HepG2 (cell line): Measurements from ENCODE around the gene MYH9. TPM values are rescaled to one million over a fixed set of nuclear protein-coding genes. Genes with fewer than 3 reads are reported as not detected.

Experiments
- CBX5 ChIP-seq: sonication (generic); formaldehyde crosslinking; IDR thresholded peaks from 2 replicates; pipeline ENCODE4 v1.4.0; 2020; ENCODE audit warnings: missing genetic modification reagents, borderline replicate concordance
- CEBPB ChIP-seq: IDR thresholded peaks from 2 replicates; pipeline ENCODE4 v1.6.1; 2011; ENCODE audit warnings: low read depth, low read length, improper control_type of control experiment, borderline replicate concordance
- DMAP1 ChIP-seq: IDR thresholded peaks from 2 replicates; pipeline ENCODE4 v1.6.1; 2016
- HDAC2 ChIP-seq: sonication (generic); formaldehyde crosslinking; IDR thresholded peaks from 2 replicates; pipeline ENCODE4 v1.4.0; 2020; ENCODE audit warnings: missing genetic modification reagents
- HDAC6 ChIP-seq: fragments of 200-600 bp; sonication (generic); IDR thresholded peaks from 2 replicates; pipeline ENCODE4 v1.7.0; 2017; ENCODE audit warnings: mild to moderate bottlenecking, antibody characterized with exemption, low read length, low read depth
- IRF2 ChIP-seq: IDR thresholded peaks from 2 replicates; pipeline ENCODE4 v1.6.1; 2018; ENCODE audit warnings: missing genetic modification reagents, missing compliant biosample characterization
- JARID2 ChIP-seq: sonication (generic); formaldehyde crosslinking; IDR thresholded peaks from 2 replicates; pipeline ENCODE4 v1.8.1; 2023; ENCODE audit warnings: missing genetic modification reagents, inconsistent platforms; ENCODE audit not compliant: insufficient replicate concordance
- KAT7 ChIP-seq: IDR thresholded peaks from 2 replicates; pipeline ENCODE4 v1.6.1; 2018; ENCODE audit warnings: borderline replicate concordance, missing compliant biosample characterization
- KAT8 ChIP-seq: IDR thresholded peaks from 2 replicates; pipeline ENCODE4 v1.6.1; 2016; ENCODE audit warnings: missing genetic modification reagents, missing compliant biosample characterization
- MED1 ChIP-seq: sonication (generic); formaldehyde crosslinking; IDR thresholded peaks from 2 replicates; pipeline ENCODE4 v1.4.0; 2020; ENCODE audit warnings: missing genetic modification reagents
- MED13 ChIP-seq: sonication (generic); formaldehyde crosslinking; IDR thresholded peaks from 2 replicates; pipeline ENCODE4 v1.5.0; 2020; ENCODE audit warnings: missing genetic modification reagents
- PCBP2 ChIP-seq: fragments of 200-400 bp; formaldehyde crosslinking; optimal IDR thresholded peaks from 2 replicates; pipeline ENCODE3; 2018; ENCODE audit warnings: low read length, low read depth; ENCODE audit not compliant: poor library complexity, severe bottlenecking
- RAD51 ChIP-seq: fragments of 450-650 bp; IDR thresholded peaks from 2 replicates; pipeline ENCODE4 v1.6.1; 2016; ENCODE audit warnings: borderline replicate concordance
- RBM39 ChIP-seq: fragments of 200-400 bp; formaldehyde crosslinking; IDR thresholded peaks from one replicate; pipeline ENCODE4 v1.6.1; 2018; ENCODE audit warnings: antibody characterized with exemption, mild to moderate bottlenecking, low read depth, low read length; ENCODE audit not compliant: poor library complexity, severe bottlenecking
- RORA ChIP-seq: sonication (generic); formaldehyde crosslinking; IDR thresholded peaks from 2 replicates; pipeline ENCODE4 v1.5.0; 2020; ENCODE audit warnings: mild to moderate bottlenecking, missing genetic modification reagents, moderate library complexity
- SOX6 ChIP-seq, 2 experiments: fragments of 450-650 bp in 1 of 2; sonication (generic) in 1 of 2; formaldehyde crosslinking in 1 of 2; IDR thresholded peaks; 2 replicates each; pipeline versions ENCODE4 v1.4.0 to v1.6.1; 2017 to 2020; ENCODE audit warnings: antibody characterized with exemption in 1 of 2, mild to moderate bottlenecking in 1 of 2, missing genetic modification reagents in 1 of 2
- SP5 ChIP-seq: IDR thresholded peaks from 2 replicates; pipeline ENCODE4 v1.6.1; 2016; ENCODE audit warnings: low read depth, borderline replicate concordance
- STAG1 ChIP-seq: sonication (generic); formaldehyde crosslinking; IDR thresholded peaks from 2 replicates; pipeline ENCODE4 v1.4.0; 2020; ENCODE audit warnings: missing genetic modification reagents
- TEAD3 ChIP-seq: optimal IDR thresholded peaks from 2 replicates; pipeline ENCODE3; 2016; ENCODE audit warnings: borderline replicate concordance
- XRCC5 ChIP-seq: fragments of 200-400 bp; formaldehyde crosslinking; optimal IDR thresholded peaks from 2 replicates; pipeline ENCODE3; 2017; ENCODE audit warnings: mild to moderate bottlenecking, low read length
- ZBTB1 ChIP-seq: sonication (generic); formaldehyde crosslinking; IDR thresholded peaks from 2 replicates; pipeline ENCODE4 v1.4.0; 2020; ENCODE audit warnings: missing genetic modification reagents, borderline replicate concordance
- ZEB1 ChIP-seq: IDR thresholded peaks from 2 replicates; pipeline ENCODE4 v1.6.1; 2012; ENCODE audit warnings: mild to moderate bottlenecking, low read depth, inconsistent platforms; ENCODE audit not compliant: insufficient replicate concordance
- ZFP41 ChIP-seq: sonication (generic); formaldehyde crosslinking; IDR thresholded peaks from 2 replicates; pipeline ENCODE4 v1.4.0; 2020; ENCODE audit warnings: mild to moderate bottlenecking, missing genetic modification reagents, borderline replicate concordance
- ZNF121 ChIP-seq: sonication (generic); formaldehyde crosslinking; IDR thresholded peaks from 2 replicates; pipeline ENCODE4 v1.5.0; 2020; ENCODE audit warnings: mild to moderate bottlenecking, missing genetic modification reagents
- ZNF264 ChIP-seq: sonication (generic); formaldehyde crosslinking; IDR thresholded peaks from 2 replicates; pipeline ENCODE4 v1.4.0; 2020; ENCODE audit warnings: missing genetic modification reagents
- ZNF557 ChIP-seq: sonication (generic); formaldehyde crosslinking; IDR thresholded peaks from 2 replicates; pipeline ENCODE4 v1.4.0; 2020; ENCODE audit warnings: missing genetic modification reagents
- ZNF878 ChIP-seq: sonication (generic); formaldehyde crosslinking; IDR thresholded peaks from 2 replicates; pipeline ENCODE4 v1.8.1; 2023; ENCODE audit warnings: mild to moderate bottlenecking, missing genetic modification reagents, moderate library complexity
- polyA plus RNA-seq, 8 experiments: library from polyadenylated mRNA; depleted of rRNA in 3 of 8; stranded (reverse) in 7 of 8; unstranded in 1 of 8; fragments of >200 nt; fragmentation: Illumina TruSeq in 4 of 8; extraction: Trizol in 4 of 8; gene quantifications; 2 replicates each; pipeline versions ENCODE4 v1.2.1 to v1.2.3, GENCODE V29; 2011 to 2016; ENCODE audit warnings: low read depth in 4 of 8, missing spikeins in 1 of 8, mixed read lengths in 1 of 8; ENCODE audit not compliant: insufficient read depth in 1 of 8
- total RNA-seq, 5 experiments: library from RNA; depleted of rRNA; stranded (reverse); fragments of >200 nt; fragmentation: Illumina TruSeq; extraction: Trizol; gene quantifications; 2 replicates each; pipeline ENCODE4 v1.2.3, GENCODE V29; 2016; ENCODE audit warnings: low read depth in 1 of 5
- TF ChIP-seq, protein P1 (sequence below): sonication (generic); formaldehyde crosslinking; IDR thresholded peaks from 2 replicates; pipeline ENCODE4 v1.9.0; 2021; ENCODE audit warnings: missing genetic modification reagents, borderline replicate concordance

MYH9 gene
- total and polyA plus RNA-seq, 2 of the 13 experiments (the other 11 are each of a cell fraction or from before 2014, with no cell fraction given): 50.7 to 98.5 TPM

DNA sequence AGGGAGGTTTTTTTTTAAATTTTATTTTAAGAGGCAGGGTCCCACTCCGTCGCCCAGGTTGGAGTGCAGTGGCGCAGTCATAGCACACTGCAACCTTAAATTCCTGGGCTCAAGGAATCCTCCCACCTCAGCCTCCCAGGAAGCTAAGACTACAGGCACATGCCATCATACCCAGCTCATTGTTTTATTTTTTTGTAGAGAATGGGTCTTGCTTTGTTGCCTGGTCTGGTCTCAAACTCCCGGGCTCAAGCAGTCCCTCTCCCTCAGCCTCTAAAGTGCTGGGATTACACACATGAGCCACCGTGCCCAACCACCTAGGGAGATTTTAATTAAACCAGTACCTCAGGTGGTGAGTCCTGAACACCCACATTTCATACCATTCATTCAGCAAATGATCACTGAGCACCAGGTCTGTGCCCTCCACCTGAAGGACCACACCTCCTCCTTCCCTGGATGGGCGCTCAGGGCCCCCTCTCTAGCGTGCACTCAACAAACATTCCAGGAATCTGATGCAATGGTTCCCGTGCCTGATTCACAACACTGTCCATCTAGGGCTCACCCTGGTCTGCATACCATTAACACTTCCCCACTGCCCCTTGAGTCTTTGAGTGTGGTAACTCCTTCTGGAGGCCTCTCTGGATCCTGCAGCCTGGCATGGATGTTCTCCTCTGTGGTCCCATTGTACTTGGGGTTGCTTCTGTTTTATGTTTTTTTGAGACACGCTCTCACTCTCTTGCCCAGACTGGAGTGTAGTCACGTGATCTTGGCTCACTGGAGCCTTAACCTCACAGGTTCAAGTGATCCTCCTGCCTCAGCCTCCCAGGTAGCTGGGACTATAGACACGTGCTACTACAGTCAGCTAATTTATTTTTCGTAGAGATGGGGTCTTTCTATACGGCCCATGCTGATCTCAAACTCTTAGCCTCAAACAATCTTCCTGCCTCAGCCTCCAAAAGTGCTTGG is 9.6 kb upstream of the MYH9 start (continued):
- TF ChIP-seq ZBTB1: no peak
- no peak for TF ChIP-seq RORA
- TF ChIP-seq SP5 (CRISPR knock-in tag): peak; percentile 44; the same call in 1 of the 2 replicates
- TF ChIP-seq MED1 (CRISPR knock-in tag): peak; percentile 59
- peak; percentile 41; the same call in 1 of the 2 replicates for TF ChIP-seq IRF2 (CRISPR knock-in tag)
- TF ChIP-seq, protein P1, sequence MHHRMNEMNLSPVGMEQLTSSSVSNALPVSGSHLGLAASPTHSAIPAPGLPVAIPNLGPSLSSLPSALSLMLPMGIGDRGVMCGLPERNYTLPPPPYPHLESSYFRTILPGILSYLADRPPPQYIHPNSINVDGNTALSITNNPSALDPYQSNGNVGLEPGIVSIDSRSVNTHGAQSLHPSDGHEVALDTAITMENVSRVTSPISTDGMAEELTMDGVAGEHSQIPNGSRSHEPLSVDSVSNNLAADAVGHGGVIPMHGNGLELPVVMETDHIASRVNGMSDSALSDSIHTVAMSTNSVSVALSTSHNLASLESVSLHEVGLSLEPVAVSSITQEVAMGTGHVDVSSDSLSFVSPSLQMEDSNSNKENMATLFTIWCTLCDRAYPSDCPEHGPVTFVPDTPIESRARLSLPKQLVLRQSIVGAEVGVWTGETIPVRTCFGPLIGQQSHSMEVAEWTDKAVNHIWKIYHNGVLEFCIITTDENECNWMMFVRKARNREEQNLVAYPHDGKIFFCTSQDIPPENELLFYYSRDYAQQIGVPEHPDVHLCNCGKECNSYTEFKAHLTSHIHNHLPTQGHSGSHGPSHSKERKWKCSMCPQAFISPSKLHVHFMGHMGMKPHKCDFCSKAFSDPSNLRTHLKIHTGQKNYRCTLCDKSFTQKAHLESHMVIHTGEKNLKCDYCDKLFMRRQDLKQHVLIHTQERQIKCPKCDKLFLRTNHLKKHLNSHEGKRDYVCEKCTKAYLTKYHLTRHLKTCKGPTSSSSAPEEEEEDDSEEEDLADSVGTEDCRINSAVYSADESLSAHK (CRISPR knock-in tag): no peak
- TF ChIP-seq RAD51: peak; percentile 53; the same call in 1 of the 2 replicates
- TF ChIP-seq ZEB1: peak; percentile 59
- 0 out of 2 replicates have a peak, but pooled peaks have one; percentile 34 for TF ChIP-seq KAT7 (CRISPR knock-in tag)
- TF ChIP-seq XRCC5: peak; percentile 57
- TF ChIP-seq RBM39: no peak
- no peak for TF ChIP-seq MED13 (CRISPR knock-in tag)
- peak; percentile 97 for TF ChIP-seq TEAD3 (CRISPR knock-in tag)
- TF ChIP-seq ZNF264 (CRISPR knock-in tag): 0 out of 2 replicates have a peak, but pooled peaks have one; percentile 26
- no peak for TF ChIP-seq PCBP2
- no peak for TF ChIP-seq SOX6 (IDR thresholded peaks at IDR 0.05)
- TF ChIP-seq SOX6 (CRISPR knock-in tag; IDR thresholded peaks at IDR 0.05): peak; percentile 36; the same call in 1 of the 2 replicates
- peak; percentile 40; the same call in 1 of the 2 replicates for TF ChIP-seq HDAC2 (CRISPR knock-in tag)
- TF ChIP-seq KAT8: 0 out of 2 replicates have a peak, but pooled peaks have one; percentile 28
- TF ChIP-seq ZNF878 (CRISPR knock-in tag): peak; percentile 34; the same call in 1 of the 2 replicates
- TF ChIP-seq ZNF557 (CRISPR knock-in tag): no peak
- TF ChIP-seq JARID2 (CRISPR knock-in tag): no peak
- peak; percentile 81; the same call in 1 of the 2 replicates for TF ChIP-seq CEBPB
- no peak for TF ChIP-seq ZFP41 (CRISPR knock-in tag)
- TF ChIP-seq DMAP1 (CRISPR knock-in tag): peak; percentile 25; the same call in 1 of the 2 replicates
- TF ChIP-seq ZNF121 (CRISPR knock-in tag): 0 out of 2 replicates have a peak, but pooled peaks have one; percentile 24
- no peak for TF ChIP-seq HDAC6
- TF ChIP-seq CBX5 (CRISPR knock-in tag): peak; percentile 42; the same call in 1 of the 2 replicates
- 0 out of 2 replicates have a peak, but pooled peaks have one; percentile 9 for TF ChIP-seq STAG1 (CRISPR knock-in tag)
